ENCODE results near the gene MMRN2. TPM values are rescaled to one million over a fixed set of nuclear protein-coding genes. Genes with fewer than 3 reads are reported as not detected.
"Not testable (repeated sequence)": the region's sequence is repeated elsewhere in the genome, so short reads cannot be mapped to it uniquely, and the experiment has no call there.

The MMRN2 gene
- total RNA-seq, 1 donor from 2014 or later: not detected

DNA sequence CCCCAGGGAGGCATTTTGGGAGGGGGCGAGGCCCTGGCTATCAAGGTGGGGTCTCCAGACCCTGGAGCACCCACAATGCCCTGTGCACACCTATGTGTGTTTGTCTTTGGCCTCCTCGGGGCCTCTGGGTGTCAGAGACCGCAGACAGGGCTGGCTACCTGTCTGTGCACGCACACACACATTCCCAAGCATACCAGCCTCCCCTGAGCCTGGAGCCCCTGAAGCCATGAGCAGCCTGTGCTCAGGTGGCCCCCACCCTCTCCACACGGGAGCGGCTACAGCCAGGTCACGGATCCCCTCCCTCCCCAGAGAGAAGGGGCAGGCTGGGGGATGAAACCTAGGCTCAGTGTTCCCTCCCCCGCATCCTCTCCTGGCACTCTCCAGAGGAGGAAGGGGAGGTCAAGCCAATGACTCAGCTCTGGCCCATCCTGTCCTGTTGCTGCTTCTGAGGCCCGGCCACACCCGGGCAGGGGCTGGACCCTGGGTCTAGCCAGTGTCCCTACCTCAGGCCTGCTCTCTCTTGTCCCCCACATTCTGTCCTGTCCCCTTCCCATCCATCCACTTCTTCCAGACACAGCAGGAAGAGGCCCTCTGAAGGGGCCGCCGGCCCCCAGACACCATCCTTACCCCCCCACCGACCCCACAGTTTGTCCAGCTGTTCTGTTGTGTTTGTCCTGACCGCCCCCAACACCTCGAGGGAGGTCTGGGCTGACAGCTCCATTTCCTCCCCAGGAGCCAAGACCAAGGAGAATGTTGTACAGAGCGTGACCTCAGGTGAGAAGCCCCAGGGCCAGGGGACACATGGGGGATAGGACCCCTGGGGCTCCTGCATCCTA is 1.7 kb upstream of the MMRN2 start:
- intact Hi-C loops (cut with micrococcal nuclease): no loop called here
- Mint-ChIP-seq H3K27me3 (ENCODE audit: low read depth) (no peaks in the 10 kb centered on the region), H3K4me1 (ENCODE audit: low read depth) (peaks cover 2% of the 10 kb centered on the region), H3K4me3 (ENCODE audit: low read depth) (no peak overlapping the region), H3K27ac (no peak overlapping the region), H3K36me3 (ENCODE audit: low read depth) (no peaks in the 10 kb centered on the region), H3K9me3 (no peaks in the 10 kb centered on the region)
- DNase-seq (ENCODE audit: low spot score): no peak

DNA sequence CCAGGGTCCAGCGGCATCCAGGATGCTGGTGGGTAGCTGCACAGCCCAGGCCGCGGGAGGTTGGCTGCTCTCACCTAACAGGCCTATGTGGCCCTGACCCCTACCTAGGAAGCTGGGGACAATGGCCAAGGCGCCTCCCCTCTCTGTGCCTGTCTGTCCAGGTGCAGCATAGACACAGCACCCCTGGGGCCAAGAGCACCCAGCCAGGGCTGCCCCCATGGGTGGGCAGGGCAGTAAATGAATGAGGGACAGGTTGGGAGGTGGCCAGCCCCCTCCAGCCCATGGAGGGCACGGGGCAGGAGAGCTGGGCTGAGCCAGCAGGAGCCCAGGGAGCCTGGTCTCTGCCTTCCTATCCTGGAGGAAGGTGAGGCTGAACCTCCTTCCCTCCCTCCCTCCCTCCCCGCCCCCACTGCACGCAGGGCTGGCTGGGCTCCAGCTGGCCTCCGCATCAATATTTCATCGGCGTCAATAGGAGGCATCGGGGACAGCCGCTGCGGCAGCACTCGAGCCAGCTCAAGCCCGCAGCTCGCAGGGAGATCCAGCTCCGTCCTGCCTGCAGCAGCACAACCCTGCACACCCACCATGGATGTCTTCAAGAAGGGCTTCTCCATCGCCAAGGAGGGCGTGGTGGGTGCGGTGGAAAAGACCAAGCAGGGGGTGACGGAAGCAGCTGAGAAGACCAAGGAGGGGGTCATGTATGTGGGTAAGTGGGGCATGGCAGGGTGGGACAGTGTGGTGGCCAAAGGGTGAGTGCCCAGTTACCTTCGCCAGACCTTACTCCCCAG is 893 bp upstream of the MMRN2 start, which contains the start of gene SNCG:
Gene SNCG, plus strand, starts transcription at position 484 of the 785 bp plus-strand sequence. Its CDS starts 99 bp downstream, at position 583.
- H3K27ac Mint-ChIP-seq: no peak within 1 kb of the TSS
- intact Hi-C loops (cut with micrococcal nuclease): no loop called here
- no peaks in the 10 kb centered on the region for H3K36me3 Mint-ChIP-seq (ENCODE audit: low read depth)
- H3K27me3 Mint-ChIP-seq (ENCODE audit: low read depth): no peaks in the 10 kb centered on the region
- no peak within 1 kb of the TSS for H3K4me3 Mint-ChIP-seq (ENCODE audit: low read depth)
- no peaks in the 10 kb centered on the region for H3K9me3 Mint-ChIP-seq
- H3K4me1 Mint-ChIP-seq (ENCODE audit: low read depth): peaks cover 2% of the 10 kb centered on the region
- no peak for DNase-seq (ENCODE audit: low spot score)

GRCh38 chr10:86956848-86957448 is 467 bp downstream of the MMRN2 start:
- Mint-ChIP-seq H3K36me3 (ENCODE audit: low read depth) (no peaks in the 10 kb centered on the region), H3K27me3 (ENCODE audit: low read depth) (no peaks in the 10 kb centered on the region), H3K27ac (no peak overlapping the region), H3K4me3 (ENCODE audit: low read depth) (no peak overlapping the region), H3K4me1 (ENCODE audit: low read depth) (peaks cover 2% of the 10 kb centered on the region), H3K9me3 (peaks cover 6% of the 10 kb centered on the region)
- no peak for DNase-seq (ENCODE audit: low spot score)
- intact Hi-C loops (cut with micrococcal nuclease): no loop called here

- DNase-seq (ENCODE audit: low spot score): no peak
- no peak overlapping the region for H3K27ac Mint-ChIP-seq
- H3K4me1 Mint-ChIP-seq (ENCODE audit: low read depth): peaks cover 2% of the 10 kb centered on the region
- no peak overlapping the region for H3K4me3 Mint-ChIP-seq (ENCODE audit: low read depth)
- no peaks in the 10 kb centered on the region for H3K36me3 Mint-ChIP-seq (ENCODE audit: low read depth)
- H3K9me3 Mint-ChIP-seq: peaks cover 10% of the 10 kb centered on the region
- H3K27me3 Mint-ChIP-seq (ENCODE audit: low read depth): no peaks in the 10 kb centered on the region
- intact Hi-C loops (cut with micrococcal nuclease): no loop called here
Observed at GRCh38 chr10:86956195-86956847, 1.1 kb downstream of the MMRN2 start.

DNA sequence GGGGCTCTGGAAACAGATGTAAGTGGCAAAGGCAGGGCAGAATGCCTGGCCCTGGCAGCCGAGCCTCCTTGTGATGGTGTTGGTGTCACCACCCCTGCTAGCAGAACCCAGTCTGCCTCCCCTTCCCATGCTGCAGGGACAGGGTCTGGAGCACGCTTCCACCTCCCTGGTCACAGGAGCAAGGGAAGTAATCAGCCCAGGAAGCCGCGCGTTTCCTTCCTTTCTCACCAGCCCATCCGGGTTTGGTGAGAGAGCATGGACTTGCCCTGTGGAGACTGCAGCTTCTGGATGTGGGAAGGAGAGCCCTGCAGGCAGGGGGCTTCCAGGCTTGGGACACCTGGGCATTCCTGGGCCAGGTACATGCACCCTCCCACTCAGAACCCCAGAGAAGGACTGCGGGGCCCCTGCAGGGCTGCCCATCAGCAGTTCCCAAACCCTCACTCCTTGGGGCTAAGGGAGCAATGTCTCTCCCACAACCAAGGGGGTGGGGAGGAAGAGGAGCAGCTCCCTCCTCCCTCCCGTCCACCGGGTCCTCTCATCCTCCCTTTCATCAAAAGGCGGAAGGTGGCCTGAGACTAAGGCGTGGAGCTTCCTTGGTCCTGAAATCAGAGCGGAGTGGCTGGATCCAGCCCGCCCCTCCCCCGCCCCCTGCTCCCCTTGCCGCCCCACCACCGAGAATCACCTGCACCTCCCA is 1.8 kb downstream of the MMRN2 start:
- Mint-ChIP-seq H3K27me3 (ENCODE audit: low read depth) (no peaks in the 10 kb centered on the region), H3K4me3 (ENCODE audit: low read depth) (no peak overlapping the region), H3K27ac (no peak overlapping the region), H3K4me1 (ENCODE audit: low read depth) (peaks cover 2% of the 10 kb centered on the region), H3K36me3 (ENCODE audit: low read depth) (no peaks in the 10 kb centered on the region), H3K9me3 (peaks cover 10% of the 10 kb centered on the region)
- no peak for DNase-seq (ENCODE audit: low spot score)
- intact Hi-C loops (cut with micrococcal nuclease): no loop called here

- Mint-ChIP-seq H3K27me3 (ENCODE audit: low read depth) (no peaks in the 10 kb centered on the region), H3K4me1 (ENCODE audit: low read depth) (peaks cover 5% of the 10 kb centered on the region), H3K36me3 (ENCODE audit: low read depth) (no peaks in the 10 kb centered on the region), H3K9me3 (peaks cover 10% of the 10 kb centered on the region), H3K27ac (no peak overlapping the region), H3K4me3 (ENCODE audit: low read depth) (no peak overlapping the region)
- no peak for DNase-seq (ENCODE audit: low spot score)
- intact Hi-C loops (cut with micrococcal nuclease): no loop called here
Observed at GRCh38 chr10:86954681-86955500, 2.5 kb downstream of the MMRN2 start.

DNA sequence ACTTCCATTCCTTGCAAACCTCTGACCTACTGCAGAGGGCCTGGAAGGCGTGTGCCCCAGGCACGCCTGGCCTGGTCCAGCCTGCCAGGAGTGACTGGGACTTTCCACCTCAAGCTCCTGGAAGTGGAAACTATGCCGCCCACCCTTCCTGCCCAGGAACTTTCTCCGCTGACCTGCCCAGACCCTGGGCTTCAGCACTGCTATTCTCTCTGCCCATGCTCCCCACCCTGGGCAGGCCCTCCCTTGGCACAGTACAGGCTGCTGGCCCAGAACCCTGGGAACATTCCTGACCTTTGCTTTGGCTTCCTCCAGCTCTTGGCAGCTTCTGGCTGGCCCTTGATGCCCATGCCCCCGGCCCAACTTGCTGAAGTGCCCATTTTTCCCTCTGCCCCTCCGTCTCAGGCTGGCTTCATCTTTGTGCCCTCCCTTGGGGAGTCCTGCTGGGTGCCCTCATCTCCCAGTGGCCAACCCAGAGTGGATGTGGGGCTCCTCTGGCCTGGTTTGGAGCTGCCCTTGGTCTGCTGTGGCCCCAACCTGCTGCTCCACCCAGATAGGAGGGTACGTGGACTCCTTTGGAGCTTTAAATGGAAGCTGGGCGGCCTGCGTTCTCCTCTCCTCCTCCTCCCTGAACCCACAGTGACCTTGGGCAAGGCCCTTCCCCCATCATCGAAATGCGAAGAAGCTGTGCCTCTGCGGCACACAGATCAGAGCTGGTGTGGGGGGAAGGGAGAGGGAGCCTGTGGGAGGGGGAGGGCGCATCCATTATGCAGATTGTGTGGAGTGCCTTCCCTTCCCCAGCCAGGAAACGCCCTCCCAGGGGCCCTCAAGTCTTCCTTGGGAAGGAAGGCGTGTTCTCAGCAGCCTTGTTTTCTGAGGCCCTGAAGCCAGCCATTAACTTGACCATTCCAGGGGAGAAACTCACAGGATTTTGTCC is 3.4 kb downstream of the MMRN2 start:
- Mint-ChIP-seq H3K4me3 (ENCODE audit: low read depth) (no peak overlapping the region), H3K27ac (no peak overlapping the region), H3K36me3 (ENCODE audit: low read depth) (no peaks in the 10 kb centered on the region), H3K4me1 (ENCODE audit: low read depth) (peaks cover 5% of the 10 kb centered on the region), H3K27me3 (ENCODE audit: low read depth) (no peaks in the 10 kb centered on the region), H3K9me3 (peaks cover 10% of the 10 kb centered on the region)
- intact Hi-C loops (cut with micrococcal nuclease): no loop called here
- DNase-seq (ENCODE audit: low spot score): no peak

GRCh38 chr10:86952697-86953096 is 4.7 kb downstream of the MMRN2 start:
- H3K4me3 Mint-ChIP-seq (ENCODE audit: low read depth); H3K27ac Mint-ChIP-seq; H3K4me1 Mint-ChIP-seq (ENCODE audit: low read depth); DNase-seq (ENCODE audit: low spot score); H3K27me3 Mint-ChIP-seq (ENCODE audit: low read depth); intact Hi-C loops (cut with micrococcal nuclease); H3K36me3 Mint-ChIP-seq (ENCODE audit: low read depth): not testable (repeated sequence)
- peaks cover 10% of the 10 kb centered on the region for H3K9me3 Mint-ChIP-seq

DNA sequence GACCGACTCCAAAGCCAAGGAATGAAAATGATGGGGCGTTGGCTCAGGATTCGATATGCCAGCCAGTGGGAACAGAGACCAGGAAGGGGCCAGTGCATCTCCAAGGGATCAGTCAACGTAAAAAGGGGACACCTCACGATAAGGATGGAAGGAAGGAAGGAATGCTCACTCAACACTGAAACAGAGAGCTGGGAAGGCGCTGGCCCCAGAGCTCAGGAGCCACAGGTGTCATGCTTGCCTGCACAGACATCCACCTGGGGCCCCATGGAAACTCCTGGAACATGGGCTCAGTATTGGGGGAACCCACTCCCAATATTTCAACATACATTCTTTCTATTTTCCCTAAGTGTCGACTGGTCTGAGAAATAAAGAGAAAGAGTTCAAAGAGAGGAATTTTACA is 5.3 kb downstream of the MMRN2 start:
- DNase-seq (ENCODE audit: low spot score): no peak
- Mint-ChIP-seq H3K36me3 (ENCODE audit: low read depth) (no peaks in the 10 kb centered on the region), H3K27ac (no peak overlapping the region), H3K27me3 (ENCODE audit: low read depth) (peaks cover 3% of the 10 kb centered on the region), H3K4me1 (ENCODE audit: low read depth) (peaks cover 5% of the 10 kb centered on the region), H3K9me3 (peaks cover 10% of the 10 kb centered on the region), H3K4me3 (ENCODE audit: low read depth) (no peak overlapping the region)
- intact Hi-C loops (cut with micrococcal nuclease): no loop called here

GRCh38 chr10:86951184-86951761 is 6.1 kb downstream of the MMRN2 start:
- intact Hi-C loops (cut with micrococcal nuclease): no loop called here
- peaks cover 5% of the 10 kb centered on the region for H3K4me1 Mint-ChIP-seq (ENCODE audit: low read depth)
- peaks cover 10% of the 10 kb centered on the region for H3K27me3 Mint-ChIP-seq (ENCODE audit: low read depth)
- no peak for DNase-seq (ENCODE audit: low spot score)
- H3K36me3 Mint-ChIP-seq (ENCODE audit: low read depth): no peaks in the 10 kb centered on the region
- peaks cover 10% of the 10 kb centered on the region for H3K9me3 Mint-ChIP-seq
- H3K27ac Mint-ChIP-seq: no peak overlapping the region
- H3K4me3 Mint-ChIP-seq (ENCODE audit: low read depth): no peak overlapping the region
